HuH-7.5 (cell line): ENCODE measurements around the gene EIF3J.
"Not testable (repeated sequence)": the region's sequence is repeated elsewhere in the genome, so short reads cannot be mapped to it uniquely, and the experiment has no call there.

Experiments
- DNase-seq: peaks from one replicate; pipeline ENCODE4 v3.0.0; 2011; ENCODE audit warnings: low spot score

The EIF3J gene

GRCh38 chr15:44541282-44541958, 4.5 kb downstream of the EIF3J start:
- DNase-seq = no peak

GRCh38 chr15:44542596-44542995, 5.6 kb downstream of the EIF3J start:
- no peak for DNase-seq

GRCh38 chr15:44544745-44545144, 7.8 kb downstream of the EIF3J start:
- DNase-seq = not testable (repeated sequence)

- DNase-seq = no peak
These were observed 9.2 kb downstream of the EIF3J start for GRCh38 chr15:44545913-44546802.

GRCh38 chr15:44549152-44549551, 12.2 kb downstream of the EIF3J start:
- DNase-seq = not testable (repeated sequence)

GRCh38 chr15:44550256-44550655, 13.3 kb downstream of the EIF3J start:
- no peak for DNase-seq

GRCh38 chr15:44550734-44551133, 13.8 kb downstream of the EIF3J start:
- DNase-seq = no peak

GRCh38 chr15:44554934-44555723, 18.2 kb downstream of the EIF3J start:
- DNase-seq = no peak

GRCh38 chr15:44560926-44561325, 24.0 kb downstream of the EIF3J start:
- DNase-seq = not testable (repeated sequence)

GRCh38 chr15:44565387-44566154, 28.6 kb downstream of the EIF3J start:
- DNase-seq = no peak

- DNase-seq = no peak
These were observed 29.2 kb downstream of the EIF3J start for GRCh38 chr15:44566155-44566540.

- no peak for DNase-seq
These were observed 31.4 kb downstream of the EIF3J start for GRCh38 chr15:44568338-44568737.

GRCh38 chr15:44569316-44569715, 32.4 kb downstream of the EIF3J start:
- no peak for DNase-seq

- no peak for DNase-seq
These were observed 33.4 kb downstream of the EIF3J start for GRCh38 chr15:44570361-44570760.

- DNase-seq = no peak
These were observed 36.4 kb downstream of the EIF3J start for GRCh38 chr15:44573386-44573785.

- DNase-seq = no peak
These were observed 37.8 kb downstream of the EIF3J start for GRCh38 chr15:44574734-44575133.

- DNase-seq = no peak
These were observed 43.2 kb downstream of the EIF3J start for GRCh38 chr15:44580105-44580504.

- DNase-seq = no peak
These were observed 47.3 kb downstream of the EIF3J start for GRCh38 chr15:44584162-44584749.

- DNase-seq = no peak
These were observed 48.7 kb downstream of the EIF3J start for GRCh38 chr15:44585633-44586032.

- no peak for DNase-seq
These were observed 51.6 kb downstream of the EIF3J start for GRCh38 chr15:44588541-44588940.

GRCh38 chr15:44591326-44591725, 54.4 kb downstream of the EIF3J start:
- no peak for DNase-seq
